NCI-H2107 treated with DMSO at 0.1 percent for 48 hours (cell line): ENCODE data around the gene HOXA7.
A peak's percentile ranks its signal among the peaks of the same experiment; 100 is the strongest.

ENCODE experiments used
- DNase-seq: peaks from one replicate; lab custom pipeline; 2025; ENCODE audit not compliant: unreplicated experiment; lab: John Stamatoyannopoulos, UW

HOXA7 gene

DNA sequence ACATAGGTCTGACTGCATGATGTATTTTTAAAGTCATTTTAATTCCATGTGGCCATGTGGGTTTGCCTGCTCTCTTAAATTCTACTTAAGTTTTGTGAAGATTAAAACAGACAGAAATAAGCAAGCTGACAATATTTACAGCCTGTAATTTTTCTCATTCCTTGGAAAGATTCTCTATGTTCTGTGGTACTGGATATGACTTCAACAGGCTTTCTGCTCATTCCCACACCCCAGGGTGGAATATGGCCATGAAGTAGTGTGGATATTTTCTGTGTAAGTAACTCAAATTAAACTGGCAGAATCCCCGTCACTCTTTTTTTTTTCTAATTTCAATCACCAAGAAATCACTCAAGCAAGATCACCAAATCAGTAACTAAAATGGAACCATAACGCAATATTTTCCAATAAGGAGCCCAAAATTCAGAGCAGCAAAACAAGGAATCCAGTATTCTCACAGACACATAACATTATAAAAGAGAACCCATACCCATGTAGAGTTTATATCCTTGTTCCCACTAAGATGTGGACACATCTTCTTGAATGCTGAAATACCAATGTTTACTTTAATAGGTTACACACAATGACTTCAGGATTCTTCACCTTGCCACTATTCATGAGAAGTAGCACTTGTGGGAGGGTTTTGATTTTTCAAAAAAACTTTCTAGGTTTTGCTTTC is 18.7 kb downstream of the HOXA7 start:
- no peak for DNase-seq

DNA sequence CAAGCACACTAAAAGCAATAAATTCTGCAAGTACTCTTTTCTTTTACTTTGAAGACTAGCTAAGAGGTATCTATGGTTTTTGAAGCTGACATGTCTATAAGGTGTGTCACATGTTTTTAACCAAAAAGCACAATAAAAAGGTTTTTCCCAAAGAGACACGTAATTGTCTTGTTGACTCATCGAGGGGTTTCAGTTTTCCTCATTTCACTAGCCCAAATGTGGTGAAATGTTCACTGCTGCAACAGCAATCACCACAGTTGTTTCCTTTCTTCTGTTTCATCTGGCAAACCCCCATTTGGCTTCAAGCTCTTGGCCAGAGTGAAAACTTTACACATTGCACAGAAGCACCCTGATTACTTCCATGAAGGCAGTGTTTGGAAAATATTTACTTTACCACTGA is 22.1 kb downstream of the HOXA7 start:
- no peak for DNase-seq

DNA sequence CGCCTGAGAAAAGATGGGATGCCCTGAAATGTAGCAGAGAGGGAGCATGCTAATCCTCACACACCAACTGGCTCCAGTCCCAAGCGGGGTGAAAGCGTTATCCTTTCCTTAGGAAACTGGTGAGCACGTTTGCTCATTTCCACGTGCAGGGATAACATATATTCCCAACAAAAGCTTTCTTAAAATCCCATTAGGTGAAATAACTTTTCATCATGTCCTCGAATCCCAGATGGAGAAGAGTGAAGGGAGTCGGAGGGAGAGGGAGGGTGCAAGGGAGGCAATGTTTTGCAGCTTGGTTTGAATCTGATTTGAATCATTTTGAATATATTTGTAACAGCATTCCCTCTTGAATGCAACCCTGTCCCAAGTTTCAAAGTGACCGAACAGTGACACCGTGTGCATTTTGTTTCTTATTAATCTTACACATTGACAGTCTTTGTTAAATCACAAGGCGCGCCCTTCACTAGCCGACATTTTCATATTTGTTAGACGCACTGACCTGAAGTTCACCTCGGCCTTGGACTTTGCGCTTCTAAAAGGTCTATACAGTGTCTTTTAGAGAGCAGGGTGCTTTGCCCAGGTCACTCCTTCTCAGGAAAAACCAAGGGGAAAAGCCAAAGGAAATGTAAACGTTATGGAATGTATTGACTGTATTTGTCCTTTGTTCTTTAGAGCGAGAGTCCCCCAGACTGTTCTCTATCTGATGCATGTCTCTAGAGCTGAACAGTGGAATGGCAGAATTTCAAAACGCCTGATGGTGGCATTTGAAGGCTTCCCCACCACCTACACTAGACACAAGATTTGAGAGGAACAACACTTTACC is 22.9 kb downstream of the HOXA7 start:
- no peak for DNase-seq

DNA sequence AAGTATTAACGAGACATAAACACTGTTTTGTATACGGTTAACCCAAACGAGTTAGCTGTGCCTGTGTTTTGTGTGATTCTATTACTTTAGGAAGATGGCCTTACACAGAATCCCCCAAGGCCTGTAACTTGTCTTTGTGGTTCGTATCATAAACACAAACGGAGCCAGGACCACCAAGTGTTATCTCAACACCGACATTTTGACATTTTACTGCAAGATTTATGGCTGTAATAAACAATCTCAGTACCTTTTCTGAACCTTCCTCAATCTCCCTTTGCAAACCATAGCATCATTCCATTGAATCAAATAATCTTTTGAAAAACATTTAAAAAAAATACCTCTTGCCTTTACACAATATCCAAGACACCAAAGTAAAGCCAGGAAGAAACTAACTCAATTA is 23.5 kb downstream of the HOXA7 start:
- DNase-seq: no peak

DNA sequence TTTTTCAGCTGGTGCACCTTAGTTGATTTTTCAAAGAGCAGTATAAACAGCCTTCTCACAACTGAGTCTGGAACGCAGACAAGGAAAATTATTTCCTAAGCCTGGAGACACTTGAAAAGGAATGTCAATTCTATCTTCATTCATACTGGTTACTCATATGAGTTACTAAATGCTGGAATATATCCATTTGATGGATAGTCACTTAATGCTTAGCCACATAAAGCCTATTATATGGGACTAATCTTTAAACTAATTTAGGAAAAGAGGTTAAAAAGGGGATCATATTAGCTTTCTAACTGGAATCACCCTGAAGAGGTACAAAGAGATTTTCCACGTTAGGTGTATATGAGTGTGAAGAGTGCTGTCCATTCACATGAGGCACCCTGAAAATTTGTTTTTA is 24.3 kb downstream of the HOXA7 start:
- no peak for DNase-seq

DNA sequence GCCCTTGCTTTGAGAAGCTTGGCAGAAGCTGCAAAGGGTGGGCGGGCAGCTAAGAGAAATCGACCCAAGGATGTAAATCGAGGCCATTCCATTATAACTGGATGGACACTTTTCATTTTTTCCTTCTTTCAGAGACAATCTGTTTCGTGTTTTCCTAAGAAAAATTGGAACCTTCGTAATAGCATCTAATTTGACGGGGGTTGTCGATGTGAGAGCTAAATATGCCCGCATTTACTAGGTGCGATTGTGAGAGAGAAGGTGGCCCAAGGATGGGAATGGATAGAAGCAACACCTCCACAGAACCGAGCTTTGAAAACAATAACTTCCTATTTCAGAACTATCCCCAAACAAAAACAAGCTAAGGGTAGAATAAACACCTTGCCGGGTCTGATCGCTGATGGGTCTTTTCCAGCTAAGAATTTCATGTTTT is 25.1 kb downstream of the HOXA7 start:
- DNase-seq: no peak

DNA sequence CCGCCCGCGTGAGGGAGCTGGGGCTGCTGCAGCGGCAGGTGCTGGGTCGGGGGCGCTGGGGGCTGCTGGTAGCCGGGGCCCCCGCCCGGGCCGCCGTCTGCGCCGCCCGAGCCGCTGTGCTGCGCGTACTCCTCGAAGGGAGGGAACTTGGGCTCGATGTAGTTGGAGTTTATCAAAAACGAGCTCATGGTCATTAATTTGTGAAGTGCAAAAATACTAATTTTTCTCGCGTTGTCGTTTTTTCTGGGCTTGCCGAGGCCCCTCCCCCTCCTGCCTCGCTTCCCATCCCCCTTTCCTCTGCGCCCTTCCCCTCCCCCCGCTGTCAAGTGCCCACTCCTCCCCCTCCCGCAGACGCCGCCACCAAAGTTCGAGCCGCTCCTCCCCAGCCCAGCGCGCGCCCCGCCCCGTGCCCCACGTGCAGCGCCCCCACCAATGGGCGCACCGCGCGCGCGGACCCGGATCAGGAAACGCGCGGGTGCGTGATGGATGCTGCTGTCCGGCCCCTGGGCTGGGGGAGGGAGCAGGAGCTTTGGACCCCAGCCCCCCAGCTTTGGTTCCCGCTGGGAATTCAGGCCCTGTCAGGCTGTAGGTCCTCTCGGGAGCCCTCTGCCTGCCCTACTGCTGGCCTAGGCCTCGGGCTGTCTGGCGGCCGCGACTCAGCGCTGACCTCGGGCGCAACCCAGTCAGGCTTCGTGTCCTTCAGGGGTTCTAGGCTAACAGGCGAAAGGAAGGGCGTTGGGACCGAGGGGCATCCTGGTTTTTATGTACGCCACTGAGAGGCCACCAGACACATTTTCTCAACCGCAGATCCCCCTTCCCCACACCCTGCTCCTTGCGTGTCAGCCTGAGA is 25.7 kb downstream of the HOXA7 start, which contains the start of gene HOXA4:
HOXA4 (minus strand) TSS at position 218 of the 850 bp plus-strand sequence; CDS start at position 194, 24 bp downstream.
- DNase-seq: peak; percentile 29

DNA sequence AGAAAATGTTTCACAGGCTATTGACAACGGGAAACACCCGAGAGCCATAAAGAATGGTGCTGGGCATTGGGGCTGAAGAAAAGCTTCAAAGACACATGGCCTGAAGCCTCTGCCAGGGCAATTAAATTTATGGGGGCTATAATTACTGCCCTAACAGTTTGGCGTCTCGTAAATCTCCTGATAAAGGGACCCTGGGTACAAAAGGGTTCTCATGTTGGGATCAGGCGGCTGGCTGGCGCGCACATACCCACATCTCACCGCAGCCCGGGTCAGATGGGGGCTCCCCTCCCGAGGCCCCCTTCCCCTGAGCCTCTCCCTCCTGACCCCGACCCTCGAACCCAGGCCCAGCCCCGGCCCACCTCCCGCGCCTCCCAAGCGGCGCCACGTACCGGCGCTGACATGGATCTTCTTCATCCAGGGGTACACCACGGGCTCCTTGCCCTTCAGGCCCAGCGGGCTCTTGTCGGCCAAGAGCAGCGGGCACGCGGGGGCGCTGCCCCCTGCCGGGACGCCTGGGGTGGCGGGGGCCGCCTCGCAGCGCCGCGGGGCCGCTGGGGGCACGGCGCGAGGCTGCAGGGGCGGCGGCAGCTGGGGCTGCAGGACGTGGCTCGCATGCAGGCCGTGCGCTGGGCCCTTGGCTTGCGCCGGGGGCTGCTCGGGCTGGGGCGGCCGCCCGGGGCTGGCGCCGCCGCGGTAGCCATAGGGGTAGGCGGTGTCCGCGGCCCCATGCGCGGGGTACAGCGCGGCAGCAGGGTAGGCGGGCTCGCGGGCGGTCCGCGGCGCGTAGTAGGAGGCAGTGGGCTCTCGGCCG is 26.5 kb downstream of the HOXA7 start:
- no peak for DNase-seq

DNA sequence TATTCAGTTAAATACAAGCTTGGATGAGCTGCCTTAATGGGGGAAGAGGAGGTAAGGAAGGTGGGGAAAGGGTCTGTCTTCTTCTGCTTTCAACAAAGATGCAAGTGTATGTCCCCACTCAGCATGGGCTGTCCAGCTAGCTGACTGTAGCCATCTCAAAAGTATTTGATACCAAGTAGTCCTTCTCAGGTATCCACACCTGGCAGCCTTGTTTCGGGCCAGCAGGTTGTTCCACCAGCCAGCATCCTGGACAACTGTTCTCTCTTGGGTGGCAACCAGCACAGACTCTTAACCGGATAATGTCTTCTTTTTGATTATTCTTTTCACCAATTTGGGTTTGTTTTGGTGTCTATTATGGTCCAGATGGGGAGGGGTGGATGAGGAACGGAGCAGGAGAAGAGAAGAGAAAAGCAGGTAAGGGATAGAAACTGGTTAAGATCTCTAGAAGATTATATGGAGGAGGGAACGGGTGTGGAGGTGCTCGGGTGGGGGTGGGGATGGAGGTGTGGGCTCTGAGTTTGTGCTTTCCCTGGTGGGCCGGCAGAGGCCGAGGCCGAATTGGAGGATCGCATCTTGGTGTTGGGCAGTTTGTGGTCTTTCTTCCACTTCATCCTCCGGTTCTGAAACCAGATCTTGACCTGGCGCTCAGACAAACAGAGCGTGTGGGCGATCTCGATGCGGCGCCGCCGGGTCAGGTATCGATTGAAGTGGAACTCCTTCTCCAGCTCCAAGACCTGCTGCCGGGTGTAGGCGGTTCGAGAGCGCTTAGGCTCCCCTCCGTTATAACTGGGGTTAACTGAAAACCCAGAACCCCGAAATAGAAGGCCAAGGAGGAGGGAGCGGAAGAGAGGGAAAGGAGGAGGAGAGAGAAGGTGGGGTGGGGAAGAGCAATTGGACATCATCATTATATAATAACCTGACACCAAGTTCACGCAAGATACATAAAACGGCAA is 27.4 kb downstream of the HOXA7 start:
- DNase-seq: no peak

DNA sequence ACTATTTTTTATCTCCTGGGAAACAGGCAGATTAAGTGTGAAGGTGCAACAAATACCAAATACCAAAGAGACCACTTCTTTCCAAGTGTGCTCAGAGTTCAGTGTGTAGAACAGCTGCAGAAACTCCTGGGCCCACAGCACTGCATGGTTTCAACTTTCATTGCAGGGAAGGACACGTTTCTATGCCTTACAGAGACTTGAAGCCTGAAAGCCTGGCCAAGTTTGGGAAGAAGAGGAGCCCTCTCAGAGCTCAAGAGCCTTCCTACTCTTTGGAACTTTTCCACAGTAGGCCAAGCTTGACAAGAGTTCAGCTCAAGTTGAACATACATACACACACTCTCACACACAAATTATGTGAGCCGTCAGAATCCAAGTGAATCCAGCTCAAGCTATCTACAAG is 28.4 kb downstream of the HOXA7 start:
- DNase-seq: no peak

DNA sequence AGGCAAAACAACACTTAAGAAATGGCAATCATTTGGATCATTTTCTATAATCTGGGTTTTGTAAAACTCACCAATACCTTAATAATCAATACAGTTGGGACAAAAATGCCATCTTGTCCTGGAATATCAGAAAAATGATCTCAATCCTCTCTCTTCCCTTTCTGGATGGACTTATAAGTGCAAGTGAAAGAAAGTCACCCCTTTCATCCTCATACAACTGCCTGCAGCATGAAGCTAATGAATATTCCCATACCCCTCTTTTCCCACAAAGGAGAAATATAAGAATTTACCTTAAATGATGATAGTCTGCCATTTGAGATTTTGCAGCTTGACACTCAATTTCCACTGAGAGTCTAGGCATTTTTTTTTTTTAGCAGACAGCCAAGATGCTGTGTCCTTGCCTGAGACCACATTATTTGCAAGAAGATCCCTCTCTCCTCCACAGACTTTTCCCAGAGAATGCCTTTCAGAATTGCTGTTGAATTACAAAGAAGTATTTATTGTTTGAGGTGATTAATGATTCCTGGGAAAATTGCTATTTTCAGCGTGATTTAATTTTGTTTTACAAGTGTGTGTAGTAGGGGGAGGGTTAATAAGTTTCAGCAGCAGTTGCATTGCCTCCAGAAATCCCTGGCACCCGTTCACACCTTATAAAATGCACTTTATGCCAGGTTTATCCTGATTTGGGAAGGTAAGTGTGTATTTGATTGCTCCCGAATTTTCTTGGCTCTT is 29.7 kb downstream of the HOXA7 start:
- DNase-seq: no peak

DNA sequence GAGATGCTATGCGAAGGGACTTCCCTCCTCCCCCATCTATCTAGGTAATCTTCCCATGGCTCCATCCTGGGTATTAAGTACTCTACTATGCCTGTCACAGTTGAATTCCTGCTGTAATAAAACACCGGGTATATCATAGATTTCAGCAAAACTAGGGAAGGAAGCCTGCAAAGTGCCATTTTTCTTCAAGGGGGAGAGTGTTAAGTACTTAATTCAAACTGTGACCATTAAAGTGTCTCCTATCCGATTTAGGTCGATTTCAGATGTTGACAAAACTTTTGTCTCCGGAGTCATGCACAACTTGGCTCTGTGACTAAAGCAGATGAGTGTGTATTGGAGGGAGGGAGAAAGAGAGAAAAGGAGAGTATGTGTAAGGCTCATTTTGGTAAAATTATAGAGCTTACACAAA is 30.5 kb downstream of the HOXA7 start:
- DNase-seq: no peak

DNA sequence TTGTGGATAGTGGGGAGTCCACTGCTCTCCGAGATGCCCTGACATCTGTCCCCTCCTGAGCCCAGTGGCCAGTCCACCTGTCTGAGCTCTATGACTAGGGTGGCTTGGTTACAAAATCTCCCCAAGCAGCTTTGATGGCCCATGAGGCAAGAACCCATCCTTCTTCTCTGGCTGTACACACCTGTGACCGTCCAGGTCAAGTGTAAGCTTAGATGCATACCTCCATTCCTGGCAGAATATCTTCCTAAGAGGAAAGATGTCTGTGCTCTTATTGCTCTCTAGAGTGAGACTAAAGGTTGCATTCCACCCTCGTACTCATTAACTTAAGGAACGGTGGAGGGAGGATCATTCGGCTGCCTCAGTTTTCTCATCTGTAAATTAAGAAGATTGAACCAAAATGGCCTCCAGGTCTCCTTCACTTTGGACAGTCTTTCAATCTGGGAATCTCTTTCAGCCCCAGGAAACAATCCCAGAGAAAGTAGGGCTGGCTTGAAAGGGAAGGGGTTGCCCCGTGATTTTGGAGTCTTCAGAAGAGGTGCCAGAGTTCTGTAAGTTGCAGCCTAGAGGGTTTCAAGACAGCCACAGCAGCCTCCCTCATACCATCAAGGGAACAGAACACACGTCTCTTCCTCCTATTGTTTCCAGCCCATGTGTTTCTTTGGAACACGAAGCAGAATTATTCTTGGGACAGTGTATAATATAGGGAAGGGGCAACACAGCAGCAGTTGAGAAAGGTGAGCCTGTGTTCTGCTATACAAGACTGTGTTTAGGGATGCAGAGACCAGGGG is 31.4 kb downstream of the HOXA7 start:
- no peak for DNase-seq

DNA sequence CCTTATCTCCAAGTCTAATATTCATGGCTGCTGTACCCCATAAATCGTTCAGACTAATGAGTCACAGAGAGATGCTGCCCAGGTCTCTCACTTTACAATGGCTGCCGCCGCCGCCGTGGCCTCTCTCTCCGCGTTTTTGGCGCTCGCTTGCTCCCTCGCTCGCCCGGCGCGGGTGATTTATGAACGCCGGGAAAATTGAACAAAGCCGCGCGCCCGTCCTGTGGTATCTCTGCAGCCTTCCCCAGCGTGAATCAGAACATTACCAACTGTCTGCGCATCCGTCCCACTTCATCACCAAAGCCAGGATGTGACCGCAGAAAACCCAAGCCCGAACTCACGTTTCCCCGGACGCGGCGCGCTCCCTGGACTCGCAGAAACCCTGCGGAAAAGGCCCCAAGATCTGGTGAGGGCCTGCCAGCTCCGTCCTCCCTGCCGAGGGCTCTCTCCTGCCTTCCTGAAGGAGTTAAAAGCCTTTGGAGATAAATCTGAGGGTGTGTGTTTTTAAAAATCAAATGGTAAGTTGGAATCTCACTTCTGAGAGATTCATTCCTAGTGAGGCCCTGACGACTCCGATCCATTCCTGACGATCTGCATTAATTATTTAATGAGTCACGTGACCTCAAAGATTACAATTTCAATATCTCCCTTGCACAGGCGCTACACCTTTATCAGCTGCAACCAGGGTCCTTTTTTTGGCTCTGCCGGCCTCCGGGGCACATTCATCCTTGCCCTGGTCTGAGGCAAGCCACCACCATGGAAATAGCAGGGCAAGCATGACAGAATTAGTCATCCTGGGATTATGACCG is 32.2 kb downstream of the HOXA7 start:
- no peak for DNase-seq

DNA sequence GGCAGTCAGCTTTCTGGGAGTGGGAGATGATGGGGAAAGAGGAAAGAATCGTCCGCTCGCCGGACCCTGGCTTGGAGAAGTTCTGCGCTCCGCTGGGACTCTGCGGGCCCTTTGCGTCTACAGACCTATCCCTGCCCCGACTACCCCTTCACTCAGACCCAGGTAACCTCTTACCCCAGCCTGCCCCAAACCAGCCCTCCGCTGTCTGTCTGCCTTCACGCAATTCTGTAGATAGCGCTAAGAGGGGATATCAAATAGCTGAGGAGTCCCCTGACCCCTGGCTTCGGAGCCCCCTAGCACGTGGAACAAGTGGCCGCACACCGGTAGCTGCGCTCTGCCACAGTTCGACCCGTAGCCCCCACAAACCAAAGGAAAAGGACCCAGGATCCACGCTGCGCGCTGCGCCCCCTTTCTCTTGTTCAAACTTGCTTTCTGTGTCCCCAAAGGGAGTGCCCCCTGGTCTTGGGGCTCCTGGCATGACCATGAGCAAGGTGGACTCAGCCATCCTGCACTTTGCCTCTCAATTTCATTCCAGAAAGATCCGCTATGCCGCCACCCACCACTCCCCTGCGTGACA is 32.9 kb downstream of the HOXA7 start:
- DNase-seq: no peak

DNA sequence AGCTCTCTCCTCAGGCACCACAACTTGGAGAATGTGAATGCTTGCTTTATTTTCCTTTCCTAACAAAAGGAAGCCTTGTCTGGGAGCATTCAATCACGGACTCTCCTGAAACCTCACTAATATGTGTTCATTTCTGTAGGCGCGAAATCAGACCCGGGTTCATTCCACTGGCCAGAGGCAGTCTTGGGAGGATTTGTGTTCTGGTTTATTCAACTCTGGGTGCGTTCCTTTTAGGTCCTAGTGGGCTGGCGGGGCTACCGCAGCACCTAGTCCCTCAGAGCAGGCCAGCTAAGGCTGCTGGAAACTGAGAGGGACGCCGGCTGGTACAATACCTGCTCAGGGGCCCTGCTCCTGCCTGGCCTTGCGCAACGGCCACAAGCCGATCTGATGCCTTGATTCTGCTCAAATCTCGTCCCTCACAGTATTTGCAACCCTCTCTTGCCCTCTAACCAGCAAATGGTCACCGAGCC is 33.4 kb downstream of the HOXA7 start:
- no peak for DNase-seq
